ENCODE data around the gene TLK1.

DNA sequence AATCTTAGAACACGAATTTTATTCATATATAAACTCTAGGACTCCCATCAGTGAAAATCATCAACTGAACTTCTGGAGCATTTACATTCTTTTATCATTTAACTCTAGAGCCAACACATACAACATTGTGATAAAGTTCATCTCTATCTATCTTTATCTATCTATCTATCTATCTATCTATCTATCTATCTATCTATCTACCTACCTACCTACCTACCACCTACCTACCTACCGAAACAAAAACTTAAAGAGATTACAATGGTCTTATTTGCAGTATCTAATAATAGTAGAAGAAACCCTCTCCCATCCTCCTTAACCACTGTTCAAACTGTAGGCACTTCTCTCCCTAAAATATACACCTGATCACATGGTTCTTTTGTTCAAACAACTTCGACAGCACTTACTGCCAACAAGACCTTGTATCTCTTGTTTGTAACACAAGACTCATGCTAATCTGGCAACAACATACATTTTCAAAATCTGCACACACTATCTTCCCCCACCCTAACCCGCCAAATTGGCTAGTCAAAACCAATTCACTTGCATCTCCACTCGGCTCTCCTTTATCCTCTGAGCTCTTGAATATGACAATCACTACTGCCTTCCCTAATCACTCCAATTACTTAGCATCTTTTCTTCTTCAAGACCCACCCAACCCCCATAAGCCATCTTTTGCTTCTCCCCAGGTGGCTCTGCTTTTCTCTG lies 162.6 kb downstream of the TLK1 start:
- TF ChIP-seq ZNF121 (CRISPR knock-in tag; conservative IDR thresholded peaks at IDR 0.05): no peak
- TF ChIP-seq, protein P1, sequence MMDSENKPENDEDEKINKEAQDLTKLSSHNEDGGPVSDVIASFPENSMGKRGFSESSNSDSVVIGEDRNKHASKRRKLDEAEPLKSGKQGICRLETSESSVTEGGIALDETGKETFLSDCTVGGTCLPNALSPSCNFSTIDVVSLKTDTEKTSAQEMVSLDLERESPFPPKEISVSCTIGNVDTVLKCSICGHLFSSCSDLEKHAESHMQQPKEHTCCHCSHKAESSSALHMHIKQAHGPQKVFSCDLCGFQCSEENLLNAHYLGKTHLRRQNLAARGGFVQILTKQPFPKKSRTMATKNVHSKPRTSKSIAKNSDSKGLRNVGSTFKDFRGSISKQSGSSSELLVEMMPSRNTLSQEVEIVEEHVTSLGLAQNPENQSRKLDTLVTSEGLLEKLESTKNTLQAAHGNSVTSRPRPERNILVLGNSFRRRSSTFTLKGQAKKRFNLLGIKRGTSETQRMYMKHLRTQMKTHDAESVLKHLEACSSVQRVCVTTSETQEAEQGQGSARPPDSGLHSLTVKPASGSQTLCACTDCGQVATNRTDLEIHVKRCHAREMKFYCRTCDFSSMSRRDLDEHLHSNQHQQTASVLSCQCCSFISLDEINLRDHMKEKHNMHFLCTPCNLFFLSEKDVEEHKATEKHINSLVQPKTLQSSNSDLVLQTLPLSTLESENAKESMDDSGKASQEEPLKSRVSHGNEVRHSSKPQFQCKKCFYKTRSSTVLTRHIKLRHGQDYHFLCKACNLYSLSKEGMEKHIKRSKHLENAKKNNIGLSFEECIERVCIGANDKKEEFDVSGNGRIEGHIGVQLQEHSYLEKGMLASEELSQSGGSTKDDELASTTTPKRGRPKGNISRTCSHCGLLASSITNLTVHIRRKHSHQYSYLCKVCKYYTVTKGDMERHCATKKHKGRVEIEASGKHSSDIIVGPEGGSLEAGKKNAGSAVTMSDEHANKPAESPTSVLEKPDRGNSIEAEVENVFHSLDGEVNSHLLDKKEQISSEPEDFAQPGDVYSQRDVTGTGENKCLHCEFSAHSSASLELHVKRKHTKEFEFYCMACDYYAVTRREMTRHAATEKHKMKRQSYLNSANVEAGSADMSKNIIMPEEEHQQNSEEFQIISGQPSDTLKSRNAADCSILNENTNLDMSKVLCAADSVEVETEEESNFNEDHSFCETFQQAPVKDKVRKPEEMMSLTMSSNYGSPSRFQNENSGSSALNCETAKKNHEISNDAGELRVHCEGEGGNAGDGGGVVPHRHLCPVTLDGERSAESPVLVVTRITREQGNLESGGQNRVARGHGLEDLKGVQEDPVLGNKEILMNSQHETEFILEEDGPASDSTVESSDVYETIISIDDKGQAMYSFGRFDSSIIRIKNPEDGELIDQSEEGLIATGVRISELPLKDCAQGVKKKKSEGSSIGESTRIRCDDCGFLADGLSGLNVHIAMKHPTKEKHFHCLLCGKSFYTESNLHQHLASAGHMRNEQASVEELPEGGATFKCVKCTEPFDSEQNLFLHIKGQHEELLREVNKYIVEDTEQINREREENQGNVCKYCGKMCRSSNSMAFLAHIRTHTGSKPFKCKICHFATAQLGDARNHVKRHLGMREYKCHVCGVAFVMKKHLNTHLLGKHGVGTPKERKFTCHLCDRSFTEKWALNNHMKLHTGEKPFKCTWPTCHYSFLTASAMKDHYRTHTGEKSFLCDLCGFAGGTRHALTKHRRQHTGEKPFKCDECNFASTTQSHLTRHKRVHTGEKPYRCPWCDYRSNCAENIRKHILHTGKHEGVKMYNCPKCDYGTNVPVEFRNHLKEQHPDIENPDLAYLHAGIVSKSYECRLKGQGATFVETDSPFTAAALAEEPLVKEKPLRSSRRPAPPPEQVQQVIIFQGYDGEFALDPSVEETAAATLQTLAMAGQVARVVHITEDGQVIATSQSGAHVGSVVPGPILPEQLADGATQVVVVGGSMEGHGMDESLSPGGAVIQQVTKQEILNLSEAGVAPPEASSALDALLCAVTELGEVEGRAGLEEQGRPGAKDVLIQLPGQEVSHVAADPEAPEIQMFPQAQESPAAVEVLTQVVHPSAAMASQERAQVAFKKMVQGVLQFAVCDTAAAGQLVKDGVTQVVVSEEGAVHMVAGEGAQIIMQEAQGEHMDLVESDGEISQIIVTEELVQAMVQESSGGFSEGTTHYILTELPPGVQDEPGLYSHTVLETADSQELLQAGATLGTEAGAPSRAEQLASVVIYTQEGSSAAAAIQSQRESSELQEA (IDR thresholded peaks at IDR 0.05; ENCODE audit: low read depth): no peak
- no peak for TF ChIP-seq SMAD4 (CRISPR knock-in tag; conservative IDR thresholded peaks at IDR 0.05)
- no peak for TF ChIP-seq RB1 (IDR thresholded peaks at IDR 0.05; ENCODE audit: low read depth)
- TF ChIP-seq NFYB (IDR thresholded peaks at IDR 0.05; ENCODE audit: extremely low read depth, insufficient read length): no peak
- TF ChIP-seq EZH2 (IDR thresholded peaks at IDR 0.05; ENCODE audit: borderline replicate concordance, low read depth, low read length): no peak
- no peak for TF ChIP-seq LEF1 (IDR thresholded peaks at IDR 0.05)
- no peak for TF ChIP-seq JUND (IDR thresholded peaks at IDR 0.05; ENCODE audit: borderline replicate concordance, low read depth, low read length)
- TF ChIP-seq JUND (tag; IDR thresholded peaks at IDR 0.05; ENCODE audit: borderline replicate concordance, low read depth, low read length): no peak
- no peak for TF ChIP-seq POLR3A (IDR thresholded peaks at IDR 0.05; ENCODE audit: borderline replicate concordance, extremely low read depth, insufficient read depth, insufficient read length)
- TF ChIP-seq, protein P2, sequence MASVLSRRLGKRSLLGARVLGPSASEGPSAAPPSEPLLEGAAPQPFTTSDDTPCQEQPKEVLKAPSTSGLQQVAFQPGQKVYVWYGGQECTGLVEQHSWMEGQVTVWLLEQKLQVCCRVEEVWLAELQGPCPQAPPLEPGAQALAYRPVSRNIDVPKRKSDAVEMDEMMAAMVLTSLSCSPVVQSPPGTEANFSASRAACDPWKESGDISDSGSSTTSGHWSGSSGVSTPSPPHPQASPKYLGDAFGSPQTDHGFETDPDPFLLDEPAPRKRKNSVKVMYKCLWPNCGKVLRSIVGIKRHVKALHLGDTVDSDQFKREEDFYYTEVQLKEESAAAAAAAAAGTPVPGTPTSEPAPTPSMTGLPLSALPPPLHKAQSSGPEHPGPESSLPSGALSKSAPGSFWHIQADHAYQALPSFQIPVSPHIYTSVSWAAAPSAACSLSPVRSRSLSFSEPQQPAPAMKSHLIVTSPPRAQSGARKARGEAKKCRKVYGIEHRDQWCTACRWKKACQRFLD (CRISPR knock-in tag; IDR thresholded peaks at IDR 0.05): no peak

Data from K562 (cell line).